ENCODE results near the gene SRP68.
"Not testable (repeated sequence)": the region's sequence is repeated elsewhere in the genome, so short reads cannot be mapped to it uniquely, and the experiment has no call there.

The SRP68 gene

GRCh38 chr17:76076765-76077583 is 4.7 kb upstream of the SRP68 start:
- no peak for DNase-seq

- DNase-seq, result no peak
Measured at GRCh38 chr17:76076146-76076764, 3.9 kb upstream of the SRP68 start.

- DNase-seq, result no peak
Measured at GRCh38 chr17:76075364-76076145, 3.2 kb upstream of the SRP68 start.

- DNase-seq, result no peak
Measured at GRCh38 chr17:76074390-76075363, 2.4 kb upstream of the SRP68 start, which contains the start of gene GALR2. TSS of gene GALR2 (plus strand) at chr17:76074781. CDS start at chr17:76074884, 103 bp downstream.

GRCh38 chr17:76071531-76072147 is 678 bp downstream of the SRP68 start:
- DNase-seq, result no peak

GRCh38 chr17:76065775-76066174 is 6.5 kb downstream of the SRP68 start:
- DNase-seq, result no peak

- no peak for DNase-seq
Measured at GRCh38 chr17:76063875-76064546, 8.3 kb downstream of the SRP68 start.

GRCh38 chr17:76058264-76058663 is 14.1 kb downstream of the SRP68 start:
- not testable (repeated sequence) for DNase-seq

- no peak for DNase-seq
Measured at GRCh38 chr17:76056882-76057281, 15.4 kb downstream of the SRP68 start.

GRCh38 chr17:76054112-76054476 is 18.2 kb downstream of the SRP68 start:
- DNase-seq, result no peak

- DNase-seq, result no peak
Measured at GRCh38 chr17:76053246-76054111, 18.8 kb downstream of the SRP68 start.

GRCh38 chr17:76051561-76051960 is 20.8 kb downstream of the SRP68 start:
- no peak for DNase-seq

- DNase-seq, result no peak
Measured at GRCh38 chr17:76050538-76051467, 21.5 kb downstream of the SRP68 start.

GRCh38 chr17:76049836-76050537 is 22.3 kb downstream of the SRP68 start:
- DNase-seq, result no peak

- DNase-seq, result no peak
Measured at GRCh38 chr17:76049239-76049638, 23.1 kb downstream of the SRP68 start.

GRCh38 chr17:76048711-76049110 is 23.6 kb downstream of the SRP68 start:
- DNase-seq, result no peak

- DNase-seq, result no peak
Measured at GRCh38 chr17:76048025-76048605, 24.2 kb downstream of the SRP68 start.

GRCh38 chr17:76046064-76046463 is 26.3 kb downstream of the SRP68 start:
- no peak for DNase-seq
